ENCODE measurements around the gene CCNK.

Gene CCNK

GRCh38 chr14:99480917-99481744 is at the start of gene CCNK:
Gene CCNK, plus strand, starts transcription at chr14:99481409. Its CDS starts 11,269 bp downstream, at chr14:99492678.
- in situ Hi-C loops (cut with MboI; ENCODE audit: low sequenced_read_pairs) = no loop called here

DNA sequence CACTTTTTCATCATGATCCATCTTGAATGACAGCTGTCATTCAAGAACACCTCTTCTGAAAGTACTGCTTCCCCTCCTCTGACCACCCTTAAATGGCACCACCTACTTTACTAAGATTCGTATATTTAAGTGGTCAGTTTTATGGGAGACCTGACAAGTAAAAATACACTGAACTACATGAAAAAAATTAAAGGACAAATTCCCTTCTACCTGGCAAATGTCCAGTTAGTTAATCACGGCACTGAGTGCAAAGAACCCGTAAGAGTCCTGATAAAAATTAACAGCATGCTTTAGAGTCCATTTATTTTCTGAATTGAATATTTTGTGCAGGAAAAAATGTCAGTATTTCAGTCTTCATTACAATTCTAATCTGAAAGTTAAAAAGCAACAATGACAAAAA is 49.2 kb upstream of the CCNK start:
- in situ Hi-C loops (cut with MboI; ENCODE audit: low sequenced_read_pairs) = no loop called here

DNA sequence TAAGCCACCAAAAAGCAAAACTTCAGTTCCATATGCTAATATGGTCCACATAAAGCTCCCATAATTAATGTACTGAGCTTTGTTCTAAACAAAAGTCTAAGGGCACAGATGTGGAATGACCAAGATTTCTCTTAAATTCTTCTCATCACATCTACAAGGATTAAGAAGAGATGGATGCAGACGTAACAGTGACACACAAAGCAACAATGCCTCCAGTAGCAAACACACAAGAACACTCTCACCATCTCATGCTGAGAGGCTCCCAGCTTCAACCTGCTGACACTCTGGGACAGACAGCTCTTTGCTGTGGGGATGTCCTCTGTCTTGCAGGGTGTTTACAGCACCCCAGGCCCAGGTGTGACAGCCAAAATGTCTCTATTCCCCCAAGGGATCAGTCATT is 48.7 kb upstream of the CCNK start:
- in situ Hi-C loops (cut with MboI; ENCODE audit: low sequenced_read_pairs) = no loop called here

DNA sequence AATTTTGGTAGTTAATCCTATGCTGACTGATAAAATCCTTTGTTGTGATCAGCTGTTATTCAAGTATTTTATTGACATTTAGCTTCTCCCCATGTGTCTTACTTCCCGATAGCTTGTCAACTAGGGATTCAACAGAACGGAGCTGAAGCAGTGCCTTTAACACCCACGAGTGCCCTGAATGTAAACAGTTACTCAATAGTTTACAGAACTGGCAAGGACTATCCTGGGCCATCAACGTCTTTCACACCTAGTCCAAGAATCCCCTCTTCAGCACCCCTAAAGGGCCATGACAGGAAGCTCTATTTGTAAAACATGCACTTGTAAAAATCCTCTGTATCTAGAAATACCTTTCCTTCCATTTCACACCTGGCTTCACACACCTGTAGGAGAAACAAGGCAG is 45.9 kb upstream of the CCNK start:
- in situ Hi-C loops (cut with MboI; ENCODE audit: low sequenced_read_pairs) = no loop called here

DNA sequence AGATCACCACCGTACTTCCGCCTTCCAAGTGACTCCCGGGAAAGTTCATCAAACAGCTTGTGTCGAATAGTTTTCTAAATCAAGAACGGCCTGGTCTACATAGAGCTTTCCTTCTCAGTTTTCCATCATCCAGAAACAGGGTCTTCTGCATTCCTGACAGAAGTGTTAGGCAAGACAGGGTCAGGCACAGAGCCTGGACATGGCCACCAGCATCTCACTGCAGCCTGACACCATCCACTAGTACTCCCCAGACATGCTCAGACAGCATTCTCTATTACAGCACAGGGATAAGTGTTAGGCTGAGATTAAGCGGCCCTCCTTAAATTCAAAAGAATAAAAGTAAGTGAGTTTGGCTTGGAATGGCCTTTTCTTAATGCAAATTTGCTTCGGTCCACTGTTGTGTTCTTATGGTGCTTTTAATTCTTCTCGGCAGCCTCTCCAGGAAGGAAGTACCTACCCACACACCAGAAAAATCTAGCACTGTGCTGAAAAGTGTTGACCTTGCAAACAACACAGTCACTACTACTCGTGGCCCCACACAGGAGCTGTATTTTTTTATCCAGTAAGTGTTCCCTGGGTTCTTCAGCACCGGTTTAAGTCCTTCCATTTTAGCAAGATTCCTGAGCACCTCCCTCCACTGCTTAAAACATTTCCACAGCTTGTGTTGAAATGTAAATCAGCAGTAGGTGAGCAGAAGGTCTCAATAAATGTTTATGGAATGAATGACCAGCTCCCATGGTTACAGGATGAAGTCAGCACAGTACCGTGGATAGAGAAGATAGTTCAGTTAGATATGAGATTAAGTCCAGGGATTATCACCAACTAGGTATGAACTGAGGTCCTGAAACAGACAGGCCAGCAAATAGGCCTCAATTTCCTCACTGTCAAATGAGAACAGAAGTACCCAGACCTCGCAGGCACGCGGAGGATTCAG is 44.7 kb upstream of the CCNK start:
- in situ Hi-C loops (cut with MboI; ENCODE audit: low sequenced_read_pairs) = no loop called here

- in situ Hi-C loops (cut with MboI; ENCODE audit: low sequenced_read_pairs) = no loop called here
Observed at GRCh38 chr14:99437706-99438105, 43.5 kb upstream of the CCNK start.

GRCh38 chr14:99440278-99440677 is 40.9 kb upstream of the CCNK start:
- in situ Hi-C loops (cut with MboI; ENCODE audit: low sequenced_read_pairs) = no loop called here

GRCh38 chr14:99441157-99441870 is 39.9 kb upstream of the CCNK start:
- in situ Hi-C loops (cut with MboI; ENCODE audit: low sequenced_read_pairs) = no loop called here

- in situ Hi-C loops (cut with MboI; ENCODE audit: low sequenced_read_pairs) = no loop called here
Observed at GRCh38 chr14:99441918-99442317, 39.3 kb upstream of the CCNK start.

GRCh38 chr14:99445931-99446330 is 35.3 kb upstream of the CCNK start:
- in situ Hi-C loops (cut with MboI; ENCODE audit: low sequenced_read_pairs) = no loop called here

DNA sequence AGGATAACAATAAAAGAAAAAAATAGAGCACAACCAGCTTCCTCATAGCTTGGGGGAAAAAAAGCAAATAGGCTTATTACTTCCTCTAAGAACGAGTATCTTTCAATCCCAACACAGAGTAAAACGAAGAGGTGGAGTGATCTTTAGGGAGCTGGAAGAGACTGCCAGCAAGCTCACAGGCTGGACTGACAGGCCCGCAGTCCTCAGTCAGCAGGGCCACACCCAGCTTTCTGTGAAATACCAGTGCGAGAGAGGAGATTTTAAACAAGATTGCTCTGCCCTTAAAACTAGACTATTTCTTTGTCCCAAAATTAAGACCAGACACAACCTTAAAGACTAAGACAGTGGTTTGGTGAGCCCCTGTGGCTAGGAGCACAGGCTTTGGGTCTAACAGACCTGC is 33.5 kb upstream of the CCNK start:
- in situ Hi-C loops (cut with MboI; ENCODE audit: low sequenced_read_pairs) = no loop called here

GRCh38 chr14:99450266-99450665 is 30.9 kb upstream of the CCNK start:
- in situ Hi-C loops (cut with MboI; ENCODE audit: low sequenced_read_pairs) = no loop called here

GRCh38 chr14:99451234-99451633 is 30.0 kb upstream of the CCNK start:
- in situ Hi-C loops (cut with MboI; ENCODE audit: low sequenced_read_pairs) = no loop called here

DNA sequence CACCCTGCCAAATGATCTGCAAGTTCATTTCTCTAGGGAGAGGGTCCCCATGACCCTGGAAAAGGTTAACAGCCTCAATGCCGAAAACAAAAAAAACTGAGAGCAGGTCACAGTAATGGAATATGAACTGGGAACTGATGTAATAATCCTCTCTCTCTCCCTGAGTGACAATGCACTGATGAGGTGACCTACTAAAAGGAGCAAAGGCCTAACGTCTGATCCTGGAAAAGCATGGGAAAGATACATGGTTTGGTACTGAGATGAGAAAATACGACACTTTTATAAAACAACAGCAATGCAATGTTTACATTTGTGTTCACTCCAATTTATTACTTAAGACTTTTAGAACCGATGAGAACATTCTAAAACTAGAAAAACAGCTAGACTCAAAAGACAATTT is 28.2 kb upstream of the CCNK start:
- in situ Hi-C loops (cut with MboI; ENCODE audit: low sequenced_read_pairs) = no loop called here

GRCh38 chr14:99454246-99454645 is 27.0 kb upstream of the CCNK start:
- in situ Hi-C loops (cut with MboI; ENCODE audit: low sequenced_read_pairs) = no loop called here

- in situ Hi-C loops (cut with MboI; ENCODE audit: low sequenced_read_pairs) = no loop called here
Observed at GRCh38 chr14:99459481-99460100, 21.6 kb upstream of the CCNK start.

DNA sequence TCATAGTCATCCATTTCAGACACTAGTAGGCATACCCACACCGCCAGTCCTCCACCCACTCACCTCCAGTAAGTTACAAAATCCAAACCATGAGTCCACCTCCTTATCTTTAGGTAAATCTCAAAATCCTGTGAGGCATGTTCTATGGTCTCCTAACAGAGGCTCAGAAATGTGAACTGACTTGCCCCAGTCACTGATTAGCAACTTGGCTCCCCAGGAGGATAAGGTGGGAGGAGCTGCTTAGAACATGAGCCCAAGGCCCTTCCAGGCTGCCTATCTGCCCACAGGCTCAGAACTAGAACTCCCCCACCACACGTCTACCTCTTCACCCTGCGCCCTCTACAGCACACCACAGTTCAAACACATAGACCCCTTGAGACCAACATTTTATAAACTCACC is 20.4 kb upstream of the CCNK start:
- in situ Hi-C loops (cut with MboI; ENCODE audit: low sequenced_read_pairs) = no loop called here

- in situ Hi-C loops (cut with MboI; ENCODE audit: low sequenced_read_pairs) = no loop called here
Observed at GRCh38 chr14:99461411-99462085, 19.7 kb upstream of the CCNK start.

GRCh38 chr14:99462210-99462609 is 19.0 kb upstream of the CCNK start:
- in situ Hi-C loops (cut with MboI; ENCODE audit: low sequenced_read_pairs) = no loop called here

- in situ Hi-C loops (cut with MboI; ENCODE audit: low sequenced_read_pairs) = no loop called here
Observed at GRCh38 chr14:99463974-99464373, 17.2 kb upstream of the CCNK start.
